Skeletal muscle tissue (tissue), 4 donors: ENCODE data around the gene TELO2. TPM values are rescaled to one million over a fixed set of nuclear protein-coding genes. Genes with fewer than 3 reads are reported as not detected.

Experiments
- H3K27ac ChIP-seq: one replicate; pipeline ENCODE4 v1.7.0; 2013; ENCODE audit warnings: mild to moderate bottlenecking, low read depth, low read length, inconsistent platforms
- H3K27me3 ChIP-seq, 3 donors: one replicate each; pipeline ENCODE4 v1.7.0; 2013; ENCODE audit warnings: low read length in 3 of 3; ENCODE audit not compliant: control insufficient read depth in 3 of 3, insufficient read depth in 3 of 3
- H3K36me3 ChIP-seq, 3 donors: one replicate each; pipeline ENCODE4 v1.7.0; 2013; ENCODE audit warnings: low read length in 3 of 3; ENCODE audit not compliant: control insufficient read depth in 3 of 3, insufficient read depth in 3 of 3
- H3K4me1 ChIP-seq, 3 donors: one replicate each; pipeline ENCODE4 v1.7.0; 2013; ENCODE audit warnings: low read length in 3 of 3, mild to moderate bottlenecking in 3 of 3; ENCODE audit not compliant: control insufficient read depth in 3 of 3, insufficient read depth in 3 of 3
- H3K4me3 ChIP-seq, 3 donors: one replicate each; pipeline ENCODE4 v1.7.0; 2013; ENCODE audit warnings: low read length in 3 of 3
- H3K9ac ChIP-seq, 3 donors: one replicate each; pipeline ENCODE4 v1.7.0; 2013; ENCODE audit warnings: low read length in 3 of 3, mild to moderate bottlenecking in 3 of 3, moderate library complexity in 2 of 3, low read depth in 1 of 3
- H3K9me3 ChIP-seq, 3 donors: one replicate each; pipeline ENCODE4 v1.7.0; 2013; ENCODE audit warnings: low read length in 3 of 3; ENCODE audit not compliant: control insufficient read depth in 3 of 3
- total RNA-seq: library from RNA; depleted of rRNA; stranded (reverse); fragments of >200 nt; gene quantifications from one replicate; pipeline ENCODE4 v1.2.3, GENCODE V29; 2014
- donor health status: Osteomylitis.

The TELO2 gene
- total RNA-seq, 1 donor from 2014 or later = 11.0 TPM

DNA sequence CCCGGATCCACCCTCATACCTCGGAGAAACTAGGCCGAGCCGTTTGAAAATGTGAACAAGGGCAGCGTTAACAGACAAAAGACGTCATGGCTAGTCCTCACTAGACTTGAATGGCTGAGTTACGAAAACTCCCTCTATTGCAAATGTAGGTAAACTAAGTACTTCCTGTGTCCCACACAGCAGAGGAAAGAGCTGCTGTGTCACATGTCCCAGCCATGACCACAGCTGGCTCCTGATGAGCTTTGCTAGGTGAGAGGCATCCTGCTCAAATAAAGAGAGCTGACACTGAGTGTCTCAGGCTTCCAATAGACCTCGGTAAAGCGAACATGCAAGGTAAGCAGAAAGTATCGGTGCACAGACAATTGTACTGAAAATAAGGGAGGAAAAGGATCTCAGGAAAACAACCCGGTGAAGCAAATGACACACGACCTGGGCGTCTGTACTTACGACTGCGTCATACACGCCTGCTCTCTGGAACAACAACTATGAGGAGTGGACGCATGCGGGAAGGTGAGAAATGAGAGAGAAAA lies 66.4 kb downstream of the TELO2 start:
- H3K27ac ChIP-seq = no peak overlapping the region
- no peak overlapping the region for H3K9ac ChIP-seq
- H3K9me3 ChIP-seq = no peaks in the 10 kb centered on the region
- no peaks in the 10 kb centered on the region for H3K27me3 ChIP-seq
- peaks cover 44 to 60% (median 47%) of the 10 kb centered on the region in 3 donors for H3K36me3 ChIP-seq
- H3K4me3 ChIP-seq = no peak overlapping the region
- H3K4me1 ChIP-seq = peaks cover 0 to 6% (median 3%) of the 10 kb centered on the region in 3 donors

Other genes with a start within 250 kb of the TELO2 start
- gene TPSD1, start 237.3 kb upstream of the TELO2 start, total RNA-seq = not detected
- 35.0 TPM for gene UBE2I, start 183.7 kb upstream of the TELO2 start, total RNA-seq
- gene BAIAP3, start 159.7 kb upstream of the TELO2 start, total RNA-seq = 1.0 TPM
- gene TSR3, start 141.5 kb upstream of the TELO2 start, total RNA-seq = 48.5 TPM
- gene GNPTG, start 141.4 kb upstream of the TELO2 start, total RNA-seq = 18.3 TPM
- gene UNKL, start 78.7 kb upstream of the TELO2 start, total RNA-seq = 3.7 TPM
- gene UQCC4, start 72.6 kb upstream of the TELO2 start, total RNA-seq = 10.4 TPM
- not detected for gene PERCC1, start 62.3 kb upstream of the TELO2 start, total RNA-seq
- under 0.01 TPM for gene CCDC154, start 48.8 kb upstream of the TELO2 start, total RNA-seq
- gene CLCN7, start 18.3 kb upstream of the TELO2 start, total RNA-seq = 31.8 TPM
- gene PTX4, start 4.4 kb upstream of the TELO2 start, total RNA-seq = 1.0 TPM
- 8.9 TPM for gene TMEM204, start 40.3 kb downstream of the TELO2 start, total RNA-seq
- gene IFT140, start 118.7 kb downstream of the TELO2 start, total RNA-seq = 17.2 TPM
- gene CRAMP1, start 119.0 kb downstream of the TELO2 start, total RNA-seq = 5.2 TPM
- 22.4 TPM for gene JPT2, start 184.9 kb downstream of the TELO2 start, total RNA-seq
- gene MAPK8IP3, start 212.8 kb downstream of the TELO2 start, total RNA-seq = 28.7 TPM